ENCODE measurements around the gene ANKRD60. TPM values are rescaled to one million over a fixed set of nuclear protein-coding genes. Genes with fewer than 3 reads are reported as not detected.

The ANKRD60 gene
- total RNA-seq, 4 donors from 2014 or later, result not detected

- ATAC-seq (ENCODE audit: low FRiP score), result no peak
These were observed 60.7 kb downstream of the ANKRD60 start for GRCh38 chr20:58167759-58168158.

More at GRCh38 chr20:58167759-58168158, 60.7 kb downstream of the ANKRD60 start:
- DNase-seq (ENCODE audit: low spot score), result no peak
- no peak for TF ChIP-seq CTCF (IDR thresholded peaks at IDR 0.05)

Other genes starting within 250 kb of the ANKRD60 start
- 10 to 100 TPM; 16.7 to 28.1 (median 19.6) TPM for gene RAB22A, start 81.1 kb upstream of the ANKRD60 start, total RNA-seq
- 10 to 100 TPM; 21.4 to 26.8 (median 23.6) TPM for gene VAPB, start 160.6 kb upstream of the ANKRD60 start, total RNA-seq

All from omental fat pad (tissue), 4 donors.